Bone marrow (tissue), 2 donors: ENCODE data around the gene GUCY1B1.
"Not testable (repeated sequence)": the region's sequence is repeated elsewhere in the genome, so short reads cannot be mapped to it uniquely, and the experiment has no call there.

Experiments used
- DNase-seq, 2 donors: peaks; one replicate each; lab custom pipeline; 2025; lab: John Stamatoyannopoulos, UW

The GUCY1B1 gene

GRCh38 chr4:155762334-155762733 lies 3.5 kb downstream of the GUCY1B1 start:
- DNase-seq, result no peak

- DNase-seq, result no peak
Observed at GRCh38 chr4:155763551-155763950, 4.7 kb downstream of the GUCY1B1 start.

DNA sequence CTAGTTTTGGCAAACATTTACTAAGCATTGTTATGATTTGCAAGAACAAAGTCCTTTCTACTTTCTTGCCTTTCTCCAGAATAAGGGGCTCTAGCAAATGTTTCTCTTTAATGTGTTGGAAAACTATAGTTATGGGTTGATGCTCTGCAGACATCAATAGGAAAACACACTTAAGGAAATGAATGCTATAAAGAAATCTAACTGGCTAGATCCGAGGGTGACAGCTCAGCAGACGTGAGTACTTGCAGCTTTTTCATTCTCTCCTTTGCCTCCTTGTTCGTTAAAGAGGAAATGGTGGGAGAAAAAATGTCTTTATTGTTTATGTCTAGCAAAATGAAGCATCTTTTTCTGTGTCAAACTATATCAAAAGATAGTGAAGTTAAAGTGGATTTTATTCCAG lies 6.3 kb downstream of the GUCY1B1 start:
- no peak for DNase-seq

GRCh38 chr4:155766622-155767021 lies 7.8 kb downstream of the GUCY1B1 start:
- DNase-seq, result no peak

- DNase-seq, result no peak
Observed at GRCh38 chr4:155768370-155768769, 9.5 kb downstream of the GUCY1B1 start.

- DNase-seq, result no peak
Observed at GRCh38 chr4:155769090-155769489, 10.3 kb downstream of the GUCY1B1 start.

- DNase-seq, result no peak
Observed at GRCh38 chr4:155772459-155773195, 13.8 kb downstream of the GUCY1B1 start.

- DNase-seq, result no peak
Observed at GRCh38 chr4:155773196-155773800, 14.5 kb downstream of the GUCY1B1 start.

DNA sequence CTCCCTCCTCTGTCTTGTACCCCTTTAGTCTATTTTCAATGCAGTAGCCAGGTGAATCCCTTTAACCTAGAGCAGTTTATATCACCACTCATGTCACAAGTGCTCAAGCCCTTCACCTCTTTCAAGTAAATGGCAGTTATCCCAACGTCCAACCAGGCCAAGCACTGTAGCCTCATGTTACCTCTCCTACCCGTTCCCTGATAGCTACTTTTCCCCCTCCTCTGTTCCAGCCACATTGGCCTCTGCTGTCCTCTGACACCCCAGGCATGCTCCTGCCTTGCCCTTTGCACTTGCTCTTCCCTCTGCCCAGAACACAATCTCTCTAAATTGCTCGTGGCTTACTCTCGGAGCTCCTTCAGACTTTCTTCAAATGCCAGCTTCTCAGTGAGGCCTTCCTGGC lies 15.2 kb downstream of the GUCY1B1 start:
- no peak for DNase-seq

- DNase-seq, result no peak
Observed at GRCh38 chr4:155777971-155778735, 19.3 kb downstream of the GUCY1B1 start.

- DNase-seq, result no peak
Observed at GRCh38 chr4:155780775-155781174, 22.0 kb downstream of the GUCY1B1 start.

DNA sequence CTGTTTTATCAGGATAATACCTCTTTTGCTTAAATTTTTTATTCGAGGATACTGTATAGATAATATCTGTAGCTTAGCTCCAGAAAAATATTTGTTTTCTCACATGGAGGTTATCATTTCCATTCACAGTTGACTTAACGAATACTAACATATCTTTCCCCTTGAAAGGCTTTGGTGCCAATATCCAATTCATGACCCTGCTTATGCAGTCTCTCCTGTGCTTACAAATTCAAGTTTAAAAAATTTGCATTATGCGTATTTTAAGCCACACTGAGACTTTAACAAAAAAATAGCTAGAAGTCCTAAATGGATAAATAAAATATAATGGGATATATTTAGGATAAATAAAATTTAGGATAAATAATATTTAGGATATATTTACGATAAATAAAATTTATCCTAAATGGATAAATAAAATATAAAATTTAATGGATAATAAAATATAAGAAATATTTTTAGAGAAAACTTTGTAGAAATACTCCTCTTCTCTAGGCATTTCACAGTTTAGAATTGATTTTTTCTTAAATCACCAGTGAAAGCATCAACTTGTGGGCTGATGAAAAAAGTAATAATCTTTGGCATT lies 22.5 kb downstream of the GUCY1B1 start:
- no peak for DNase-seq

- DNase-seq, result no peak
Observed at GRCh38 chr4:155784637-155785036, 25.8 kb downstream of the GUCY1B1 start.

DNA sequence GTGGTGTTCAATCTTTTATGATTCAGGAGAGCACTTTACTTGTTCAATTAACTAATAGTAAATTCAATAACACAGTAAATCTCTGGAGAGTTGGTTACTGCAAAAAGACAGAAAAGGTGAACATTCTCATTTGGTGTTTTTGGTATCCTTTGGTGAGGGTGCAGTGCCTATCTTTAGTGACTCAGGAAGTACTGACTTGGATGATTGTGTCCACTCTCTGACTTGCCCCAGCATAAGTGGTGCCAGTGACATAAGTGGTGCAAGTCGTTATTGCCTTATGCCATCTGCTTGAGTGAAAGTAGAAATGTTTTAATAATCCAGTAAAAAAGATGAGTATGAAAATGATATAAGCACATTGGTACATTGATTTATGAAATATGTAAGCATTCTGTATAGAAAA lies 27.0 kb downstream of the GUCY1B1 start:
- no peak for DNase-seq

DNA sequence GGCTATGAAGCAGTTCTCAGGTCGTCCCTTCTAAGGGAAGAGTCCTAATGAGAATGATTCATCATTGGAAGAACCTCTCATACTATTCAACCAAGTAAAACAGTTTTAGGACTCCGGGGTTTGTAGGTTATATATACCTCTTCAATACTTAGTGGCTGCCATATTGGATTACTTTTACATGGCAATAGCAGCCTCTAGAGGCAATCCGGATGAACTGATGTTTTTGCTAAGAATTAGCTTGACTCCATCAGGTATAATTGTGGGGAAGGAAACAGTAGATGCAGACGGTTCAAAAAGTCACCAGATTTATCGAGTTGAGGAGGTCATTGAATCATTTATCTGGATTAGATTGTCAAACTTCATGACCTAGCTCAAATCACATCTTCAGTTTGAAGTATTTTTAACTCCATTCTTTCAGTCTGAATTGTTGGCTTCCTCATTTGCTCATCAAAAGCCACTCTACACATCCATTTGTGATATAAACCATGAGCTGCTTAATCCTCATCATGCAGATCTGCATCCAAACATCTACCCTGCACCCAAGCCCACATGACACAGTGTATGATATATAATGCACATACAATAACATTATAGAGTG lies 28.4 kb downstream of the GUCY1B1 start:
- DNase-seq, result peak in 1 of 2 donors; percentile 67

GRCh38 chr4:155789391-155789790 lies 30.6 kb downstream of the GUCY1B1 start:
- DNase-seq, result no peak

DNA sequence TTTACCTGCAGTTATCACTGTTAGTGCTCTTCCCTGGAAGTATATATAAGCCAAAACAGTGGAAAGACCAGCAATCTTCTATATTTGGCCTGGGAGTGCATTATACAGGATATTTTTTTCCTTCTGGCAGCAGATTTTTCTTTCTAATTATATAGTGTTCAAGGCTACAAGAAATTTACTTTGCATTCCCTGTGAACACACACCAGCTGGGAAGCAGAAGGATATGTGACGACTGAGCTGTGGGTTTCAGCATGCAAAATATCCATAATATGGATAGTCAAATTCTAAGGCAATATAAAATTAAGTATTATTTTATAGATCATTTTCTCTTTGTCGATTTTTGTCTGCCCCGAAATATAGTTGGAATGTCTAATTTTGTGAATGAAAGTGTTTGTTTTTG lies 31.2 kb downstream of the GUCY1B1 start:
- no peak for DNase-seq

DNA sequence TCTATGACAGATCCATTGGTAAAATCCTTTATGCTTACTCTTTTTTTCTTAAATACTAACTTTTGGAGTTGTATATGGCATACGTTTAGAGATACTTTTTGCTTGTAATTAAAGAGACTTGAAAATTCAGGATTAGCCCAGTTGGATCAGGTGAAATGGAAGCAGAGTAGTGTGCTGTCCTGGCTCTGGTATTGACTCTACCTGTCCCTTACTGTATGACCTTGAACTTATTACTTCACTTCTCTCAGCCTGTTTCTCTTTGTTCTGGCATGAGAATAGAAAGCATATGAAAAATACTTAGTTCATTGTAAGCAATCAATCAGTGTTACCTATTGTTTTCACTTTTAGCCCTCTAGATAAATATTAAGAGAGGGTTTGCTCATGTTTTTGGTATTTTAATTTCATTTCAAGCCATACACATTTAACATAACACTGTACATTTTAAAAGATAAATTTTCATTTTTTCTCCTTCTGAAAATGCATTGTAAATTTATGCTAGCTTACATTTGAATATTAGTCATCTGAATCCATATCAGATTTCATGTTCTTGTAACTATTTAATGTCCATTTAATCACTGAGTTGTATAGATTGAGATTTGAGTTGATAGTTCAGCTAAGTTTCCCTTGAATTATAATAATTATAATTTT lies 35.9 kb downstream of the GUCY1B1 start:
- no peak for DNase-seq

- DNase-seq, result no peak
Observed at GRCh38 chr4:155795991-155796390, 37.2 kb downstream of the GUCY1B1 start.

DNA sequence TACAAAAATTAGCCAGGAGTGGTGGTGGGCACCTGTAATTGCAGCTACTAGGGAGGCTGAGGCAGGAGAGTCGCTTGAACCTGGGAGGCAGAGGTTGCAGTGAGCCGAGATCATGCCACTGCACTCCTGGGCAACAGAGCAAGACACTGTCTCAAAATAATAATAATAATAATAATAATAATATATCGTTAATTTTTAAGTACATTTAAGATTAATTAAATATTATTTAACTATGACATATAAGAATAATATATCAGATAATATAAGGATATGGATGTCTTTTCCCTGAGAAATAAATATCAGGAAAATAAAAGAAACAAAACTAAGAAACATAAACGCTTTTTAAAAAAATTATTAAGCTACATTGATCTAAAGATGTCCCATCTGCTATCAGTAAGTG lies 38.8 kb downstream of the GUCY1B1 start:
- not testable (repeated sequence) for DNase-seq

GRCh38 chr4:155799116-155799793 lies 40.4 kb downstream of the GUCY1B1 start:
- DNase-seq, result no peak
